ENCODE results near the gene TSPAN8.

Gene TSPAN8

GRCh38 chr12:71183018-71183417 is 25.2 kb upstream of the TSPAN8 start:
- no peak for DNase-seq (ENCODE audit: extremely low read depth, low read depth)
- no peak overlapping the region for H3K4me3 ChIP-seq (replicated peaks; ENCODE audit: low read depth, low read length)
- no peak for TF ChIP-seq CTCF (IDR thresholded peaks at IDR 0.05; ENCODE audit: low read depth, low read length, missing control alignments)

DNA sequence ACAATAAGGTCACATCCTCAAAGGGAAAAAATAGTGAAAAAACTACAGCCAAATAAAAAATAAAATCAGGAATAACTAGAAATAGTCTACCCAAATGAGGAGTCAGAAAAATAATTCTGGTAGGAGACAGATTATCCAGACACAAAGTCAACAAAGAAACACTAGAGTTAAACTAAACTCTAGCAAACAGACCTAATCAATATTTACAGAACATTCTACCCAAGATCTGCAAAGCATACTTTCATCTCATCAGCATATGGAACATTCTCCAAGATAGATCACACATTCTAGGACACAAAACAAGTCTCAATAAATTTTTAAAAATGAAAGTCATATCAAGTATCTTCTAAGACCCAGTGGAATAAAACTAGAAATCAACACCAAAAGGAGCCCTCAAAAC is 20.4 kb upstream of the TSPAN8 start:
- H3K4me3 ChIP-seq (replicated peaks; ENCODE audit: low read depth, low read length), result no peak overlapping the region
- TF ChIP-seq CTCF (IDR thresholded peaks at IDR 0.05; ENCODE audit: low read depth, low read length, missing control alignments), result no peak
- no peak for DNase-seq (ENCODE audit: extremely low read depth, low read depth)

- no peak for TF ChIP-seq CTCF (IDR thresholded peaks at IDR 0.05; ENCODE audit: low read depth, low read length, missing control alignments)
Measured at GRCh38 chr12:71174825-71175224, 17.0 kb upstream of the TSPAN8 start.

GRCh38 chr12:71174146-71174545 is 16.3 kb upstream of the TSPAN8 start:
- no peak for DNase-seq (ENCODE audit: extremely low read depth, low read depth)
- no peak overlapping the region for H3K4me3 ChIP-seq (replicated peaks; ENCODE audit: low read depth, low read length)
- no peak for TF ChIP-seq CTCF (IDR thresholded peaks at IDR 0.05; ENCODE audit: low read depth, low read length, missing control alignments)

More at GRCh38 chr12:71174825-71175224, 17.0 kb upstream of the TSPAN8 start:
- H3K4me3 ChIP-seq (replicated peaks; ENCODE audit: low read depth, low read length), result no peak overlapping the region
- no peak for DNase-seq (ENCODE audit: extremely low read depth, low read depth)

- DNase-seq (ENCODE audit: extremely low read depth, low read depth), result no peak
- TF ChIP-seq CTCF (IDR thresholded peaks at IDR 0.05; ENCODE audit: low read depth, low read length, missing control alignments), result no peak
- no peak overlapping the region for H3K4me3 ChIP-seq (replicated peaks; ENCODE audit: low read depth, low read length)
Measured at GRCh38 chr12:71170456-71170855, 12.7 kb upstream of the TSPAN8 start.

GRCh38 chr12:71169286-71169685 is 11.5 kb upstream of the TSPAN8 start:
- no peak for TF ChIP-seq CTCF (IDR thresholded peaks at IDR 0.05; ENCODE audit: low read depth, low read length, missing control alignments)
- no peak for DNase-seq (ENCODE audit: extremely low read depth, low read depth)
- H3K4me3 ChIP-seq (replicated peaks; ENCODE audit: low read depth, low read length), result no peak overlapping the region

DNA sequence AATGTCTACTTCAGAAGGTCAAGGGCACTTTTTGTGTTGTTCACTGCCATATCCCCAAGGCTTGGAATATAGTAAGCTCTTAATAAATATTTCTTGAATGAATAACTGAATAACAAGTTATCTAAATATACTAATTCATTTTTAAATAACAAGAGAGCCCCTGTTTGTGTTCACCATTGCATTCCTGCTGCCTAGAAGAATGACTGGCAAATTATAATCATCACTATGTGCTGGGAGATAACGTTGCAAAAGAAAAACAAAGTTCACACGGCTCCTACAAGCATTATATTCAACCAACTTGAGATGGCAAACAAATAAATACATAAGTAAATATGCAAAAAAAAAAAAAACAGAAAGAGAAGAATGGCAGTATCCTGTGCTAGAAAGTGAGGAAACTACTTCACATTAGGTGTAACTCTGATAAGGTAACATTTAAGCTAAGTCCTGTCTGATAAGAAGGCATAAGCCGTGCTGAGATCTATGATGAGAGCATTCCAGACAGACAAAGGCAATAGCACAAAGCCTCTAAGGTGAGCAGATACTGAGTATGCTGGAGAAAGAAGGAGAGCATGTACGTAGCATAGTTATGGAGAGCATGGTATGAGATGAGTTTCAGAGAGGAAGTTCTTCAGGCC is 9.2 kb upstream of the TSPAN8 start:
- no peak overlapping the region for H3K4me3 ChIP-seq (replicated peaks; ENCODE audit: low read depth, low read length)
- DNase-seq (ENCODE audit: extremely low read depth, low read depth), result no peak
- TF ChIP-seq CTCF (IDR thresholded peaks at IDR 0.05; ENCODE audit: low read depth, low read length, missing control alignments), result no peak

All from HFF-Myc (cell line).